Rectal smooth muscle tissue (tissue), 1 donor: Measurements from ENCODE around the gene GGCT.

ENCODE experiments used
- H3K27ac ChIP-seq: one replicate; pipeline ENCODE4 v1.7.0; 2013; ENCODE audit warnings: low read depth, low read length, inconsistent platforms
- H3K27me3 ChIP-seq: one replicate; pipeline ENCODE4 v1.7.0; 2013; ENCODE audit warnings: low read length; ENCODE audit not compliant: control insufficient read depth, insufficient read depth
- H3K36me3 ChIP-seq: one replicate; pipeline ENCODE4 v1.7.0; 2013; ENCODE audit warnings: low read length; ENCODE audit not compliant: control insufficient read depth, insufficient read depth
- H3K4me1 ChIP-seq: one replicate; pipeline ENCODE4 v1.7.0; 2013; ENCODE audit warnings: low read length; ENCODE audit not compliant: control insufficient read depth, insufficient read depth
- H3K4me3 ChIP-seq: one replicate; pipeline ENCODE4 v1.7.0; 2013; ENCODE audit warnings: low read length
- H3K9ac ChIP-seq: one replicate; pipeline ENCODE4 v1.7.0; 2013; ENCODE audit warnings: low read length

GGCT gene

DNA sequence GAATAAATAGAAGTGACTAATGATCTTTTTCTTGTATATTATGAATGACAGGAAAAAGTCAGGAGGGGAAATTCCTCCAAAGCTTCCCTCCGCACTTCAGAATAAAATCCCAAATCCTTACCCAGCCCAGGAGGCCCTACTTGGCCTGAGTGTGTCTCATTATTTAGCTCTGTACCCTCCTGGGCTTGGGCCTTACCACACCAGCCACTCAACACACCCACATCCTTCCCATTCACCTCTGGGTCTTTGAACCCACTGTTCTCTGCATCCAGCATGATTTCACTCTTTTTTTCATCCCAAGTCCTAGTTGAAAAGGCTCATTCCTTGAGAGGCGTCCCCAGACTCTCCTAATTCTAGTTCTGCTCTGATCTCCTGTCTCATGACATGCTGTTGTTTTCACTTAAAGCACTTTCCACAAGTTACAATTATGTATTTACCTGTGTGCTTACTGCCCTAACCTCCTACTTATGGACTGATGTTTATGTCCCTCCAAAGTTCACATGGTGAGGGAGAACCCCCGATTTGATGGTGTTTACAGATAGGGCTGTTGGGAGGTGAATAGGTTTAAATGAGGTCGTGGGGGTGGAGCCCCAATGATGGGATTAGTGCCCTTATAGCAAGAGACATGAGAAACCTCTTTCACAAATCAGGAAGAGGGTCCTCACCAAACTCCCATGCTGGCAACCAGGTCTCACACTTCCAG, 32.4 kb downstream of the GGCT start:
- peaks cover 2% of the 10 kb centered on the region for H3K27me3 ChIP-seq
- no peaks in the 10 kb centered on the region for H3K36me3 ChIP-seq
- no peak overlapping the region for H3K4me3 ChIP-seq
- peaks cover 32% of the 10 kb centered on the region for H3K4me1 ChIP-seq
- H3K9ac ChIP-seq: no peak overlapping the region
- no peak overlapping the region for H3K27ac ChIP-seq

- Histone ChIP-seq H3K27me3 (peaks cover 2% of the 10 kb centered on the region), H3K4me1 (peaks cover 32% of the 10 kb centered on the region), H3K36me3 (no peaks in the 10 kb centered on the region), H3K27ac (peak overlapping the region; percentile 80), H3K4me3 (peak overlapping the region; percentile 33), H3K9ac (no peak overlapping the region)
Observed at GRCh38 chr7:30471205-30471604, 33.4 kb downstream of the GGCT start.

GRCh38 chr7:30470771-30471170, 33.9 kb downstream of the GGCT start:
- H3K9ac ChIP-seq: no peak overlapping the region
- H3K36me3 ChIP-seq: no peaks in the 10 kb centered on the region
- peak overlapping the region; percentile 33 for H3K4me3 ChIP-seq
- peak overlapping the region; percentile 80 for H3K27ac ChIP-seq
- H3K4me1 ChIP-seq: peaks cover 32% of the 10 kb centered on the region
- peaks cover 2% of the 10 kb centered on the region for H3K27me3 ChIP-seq

- Histone ChIP-seq H3K27ac (peak overlapping the region; percentile 80), H3K27me3 (peaks cover 2% of the 10 kb centered on the region), H3K9ac (peak overlapping the region; percentile 24), H3K4me3 (peak overlapping the region; percentile 30), H3K4me1 (peaks cover 32% of the 10 kb centered on the region), H3K36me3 (no peaks in the 10 kb centered on the region)
Observed at GRCh38 chr7:30470163-30470770, 34.4 kb downstream of the GGCT start.

DNA sequence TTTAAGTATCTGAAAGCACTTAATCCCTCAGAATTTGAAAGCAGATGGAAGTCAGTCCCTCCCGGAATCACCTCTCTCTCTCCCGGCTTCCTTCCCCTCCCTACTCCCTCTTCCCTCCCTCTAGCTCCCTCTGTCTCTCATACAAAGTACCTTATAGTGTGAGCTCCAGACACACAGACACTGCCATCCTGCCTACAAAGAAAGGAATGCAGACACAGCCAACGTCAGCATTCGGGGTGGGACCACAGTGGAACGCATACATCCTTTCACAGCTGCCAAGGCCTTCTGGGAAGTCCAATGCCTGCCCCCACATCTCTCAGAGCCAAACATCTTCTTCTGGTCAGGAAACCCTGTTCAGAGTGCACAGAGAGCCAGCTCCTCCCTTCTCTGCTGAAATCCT, 35.3 kb downstream of the GGCT start:
- H3K4me1 ChIP-seq: peaks cover 32% of the 10 kb centered on the region

GRCh38 chr7:30468791-30469190, 35.8 kb downstream of the GGCT start:
- Histone ChIP-seq H3K27ac (peak overlapping the region; percentile 80), H3K4me3 (no peak overlapping the region), H3K27me3 (peaks cover 2% of the 10 kb centered on the region), H3K9ac (no peak overlapping the region), H3K4me1 (peaks cover 32% of the 10 kb centered on the region), H3K36me3 (no peaks in the 10 kb centered on the region)

More for the DNA sequence above, 35.3 kb downstream of the GGCT start:
- peak overlapping the region; percentile 80 for H3K27ac ChIP-seq
- no peak overlapping the region for H3K9ac ChIP-seq
- no peak overlapping the region for H3K4me3 ChIP-seq
- H3K27me3 ChIP-seq: peaks cover 2% of the 10 kb centered on the region
- H3K36me3 ChIP-seq: no peaks in the 10 kb centered on the region

DNA sequence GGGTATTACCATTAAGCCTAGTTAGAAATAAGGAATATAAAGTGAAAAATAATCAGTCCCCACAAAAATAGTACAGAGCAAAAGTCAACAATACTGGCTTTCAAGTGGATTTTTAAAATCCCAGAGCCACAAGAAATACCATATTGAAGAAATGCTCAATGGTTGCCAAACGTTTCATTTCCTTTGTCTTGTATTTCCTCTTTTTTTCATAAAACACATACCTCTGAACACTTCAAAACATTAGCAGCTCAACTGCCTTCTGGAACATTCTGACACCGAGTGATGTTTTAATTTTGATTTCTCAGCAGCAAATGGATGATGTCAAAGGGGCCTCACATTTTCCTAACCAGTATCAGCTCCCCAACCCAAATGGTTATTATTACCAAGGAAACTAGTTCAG, 36.6 kb downstream of the GGCT start:
- H3K9ac ChIP-seq: no peak overlapping the region
- H3K36me3 ChIP-seq: no peaks in the 10 kb centered on the region
- no peaks in the 10 kb centered on the region for H3K27me3 ChIP-seq
- no peak overlapping the region for H3K27ac ChIP-seq
- H3K4me3 ChIP-seq: no peak overlapping the region
- peaks cover 32% of the 10 kb centered on the region for H3K4me1 ChIP-seq

DNA sequence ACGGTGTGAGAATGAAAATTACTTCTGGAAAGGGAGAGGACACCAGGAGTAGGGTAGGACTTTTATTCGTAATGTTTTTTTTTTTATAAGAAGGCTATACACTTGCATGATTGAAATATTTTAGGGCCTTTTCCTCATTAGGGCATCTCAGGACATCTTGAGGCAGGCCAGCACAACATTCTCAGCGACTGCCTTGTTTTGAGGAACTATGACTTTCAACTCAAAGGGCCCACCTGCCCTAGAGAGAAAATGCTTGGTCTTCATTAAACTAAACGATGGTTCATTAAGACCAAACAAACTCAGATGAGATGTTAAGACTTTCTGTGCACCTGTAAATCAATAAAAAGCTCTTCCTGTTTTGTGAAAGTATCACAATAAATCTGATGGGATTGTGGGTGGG, 37.4 kb downstream of the GGCT start:
- Histone ChIP-seq H3K4me3 (no peak overlapping the region), H3K4me1 (peaks cover 32% of the 10 kb centered on the region), H3K9ac (no peak overlapping the region), H3K27ac (no peak overlapping the region), H3K27me3 (no peaks in the 10 kb centered on the region), H3K36me3 (no peaks in the 10 kb centered on the region)

DNA sequence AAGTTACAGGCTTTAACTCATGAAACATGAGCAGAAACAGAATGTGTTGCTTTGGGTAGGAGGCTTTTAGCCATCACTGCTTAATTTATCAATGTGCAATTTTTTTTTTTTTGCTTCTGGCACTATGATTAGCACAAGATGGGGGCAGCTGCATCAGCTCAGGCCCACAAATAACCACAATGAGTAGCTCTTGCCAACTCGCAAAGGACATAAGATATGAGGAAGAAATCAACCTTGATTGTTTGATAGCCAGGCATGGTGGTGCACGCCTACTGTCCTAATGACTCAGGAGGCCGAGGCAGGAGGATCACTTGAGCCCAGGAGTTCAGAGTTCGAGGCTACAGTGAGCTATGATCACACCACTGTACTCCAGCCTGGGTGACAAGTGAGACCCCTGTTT, 38.4 kb downstream of the GGCT start:
- H3K4me3 ChIP-seq: no peak overlapping the region
- no peaks in the 10 kb centered on the region for H3K27me3 ChIP-seq
- no peak overlapping the region for H3K9ac ChIP-seq
- H3K4me1 ChIP-seq: peaks cover 24% of the 10 kb centered on the region
- no peaks in the 10 kb centered on the region for H3K36me3 ChIP-seq
- no peak overlapping the region for H3K27ac ChIP-seq

- Histone ChIP-seq H3K4me3 (no peak overlapping the region), H3K4me1 (peaks cover 19% of the 10 kb centered on the region), H3K27me3 (no peaks in the 10 kb centered on the region), H3K9ac (no peak overlapping the region), H3K27ac (no peak overlapping the region), H3K36me3 (no peaks in the 10 kb centered on the region)
Observed at GRCh38 chr7:30465811-30466180, 38.8 kb downstream of the GGCT start.

DNA sequence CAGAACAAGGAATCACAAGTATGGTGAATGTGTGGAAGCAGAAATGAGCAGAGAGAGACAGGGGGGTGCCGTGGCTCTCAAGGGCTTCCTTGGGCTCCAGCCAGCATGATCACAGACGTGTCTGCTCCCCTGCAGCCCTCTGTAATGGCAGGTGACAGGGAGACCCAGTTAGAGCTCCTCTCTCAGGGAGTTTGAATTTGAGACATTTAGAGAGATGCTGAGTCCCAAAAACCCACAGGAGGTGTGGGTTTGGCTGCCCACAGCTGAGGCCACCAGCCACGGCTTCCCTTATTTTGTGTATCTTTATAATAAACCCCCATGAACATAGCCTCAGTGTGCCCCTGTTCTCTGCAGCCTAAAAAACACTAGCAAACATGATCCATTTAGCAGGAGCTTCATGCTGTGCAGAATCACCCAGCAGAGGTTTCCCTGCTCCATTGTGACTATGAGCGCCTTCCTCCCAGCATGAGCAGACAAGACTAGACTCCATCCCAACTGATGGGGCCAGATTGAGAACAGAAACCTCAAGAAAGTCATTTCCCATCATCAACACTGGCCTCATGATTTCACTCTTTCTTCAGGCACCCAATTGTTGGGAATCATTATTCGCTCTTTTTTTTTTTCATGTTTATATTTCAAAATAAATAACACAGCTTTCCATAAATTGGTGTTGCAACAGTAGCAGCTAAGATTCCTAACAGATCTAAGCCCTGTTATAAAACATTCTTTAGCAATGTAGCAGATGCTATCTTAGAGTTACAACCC, 39.4 kb downstream of the GGCT start:
- H3K27me3 ChIP-seq: no peaks in the 10 kb centered on the region
- H3K36me3 ChIP-seq: no peaks in the 10 kb centered on the region
- no peak overlapping the region for H3K9ac ChIP-seq
- peaks cover 16% of the 10 kb centered on the region for H3K4me1 ChIP-seq
- no peak overlapping the region for H3K27ac ChIP-seq
- no peak overlapping the region for H3K4me3 ChIP-seq

GRCh38 chr7:30464231-30464671, 40.4 kb downstream of the GGCT start:
- Histone ChIP-seq H3K27ac (no peak overlapping the region), H3K36me3 (no peaks in the 10 kb centered on the region), H3K4me3 (no peak overlapping the region), H3K27me3 (no peaks in the 10 kb centered on the region), H3K4me1 (peaks cover 14% of the 10 kb centered on the region), H3K9ac (no peak overlapping the region)
